ENCODE results near the gene LYSMD1.
A peak's percentile ranks its signal among the peaks of the same experiment; 100 is the strongest.
"Not testable (repeated sequence)": the region's sequence is repeated elsewhere in the genome, so short reads cannot be mapped to it uniquely, and the experiment has no call there.

LYSMD1 gene, protein sequence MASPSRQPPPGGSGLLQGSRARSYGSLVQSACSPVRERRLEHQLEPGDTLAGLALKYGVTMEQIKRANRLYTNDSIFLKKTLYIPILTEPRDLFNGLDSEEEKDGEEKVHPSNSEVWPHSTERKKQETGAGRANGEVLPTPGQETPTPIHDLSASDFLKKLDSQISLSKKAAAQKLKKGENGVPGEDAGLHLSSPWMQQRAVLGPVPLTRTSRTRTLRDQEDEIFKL

DNA sequence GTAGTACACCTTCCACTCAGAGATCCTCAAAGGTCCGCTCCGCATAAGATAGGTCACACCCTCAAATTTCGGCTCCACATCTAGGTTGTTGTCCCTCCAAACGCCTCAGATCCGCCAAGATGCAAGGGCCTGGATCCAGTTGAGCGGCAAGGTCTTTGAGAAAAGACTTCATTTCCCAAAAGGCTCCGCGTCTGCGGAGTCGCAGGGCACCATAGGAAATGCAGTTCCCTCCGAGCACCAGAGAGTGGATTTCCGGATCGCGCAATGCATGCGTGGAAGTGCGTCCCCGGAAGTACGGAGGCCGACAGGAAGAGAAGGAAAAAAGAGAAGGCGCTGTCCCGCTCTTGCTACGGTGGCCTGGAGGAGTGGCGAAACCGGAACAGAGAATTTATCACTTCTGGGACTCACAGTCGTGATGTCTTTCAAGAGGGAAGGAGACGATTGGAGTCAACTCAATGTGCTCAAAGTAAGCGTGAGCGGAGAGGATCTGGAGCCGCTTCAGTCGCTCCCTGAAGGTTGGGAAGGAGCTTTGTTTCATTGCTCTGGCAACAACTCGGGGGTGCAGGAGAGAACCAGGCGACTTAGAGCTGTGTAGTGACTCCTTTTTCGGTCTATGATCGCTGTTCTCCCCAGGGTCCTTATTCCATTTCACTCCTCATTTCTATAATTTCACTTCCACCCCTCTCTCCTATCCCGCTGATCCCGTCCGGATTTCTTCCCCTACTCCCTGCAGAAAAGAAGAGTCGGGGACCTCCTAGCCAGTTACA lies at the start of gene LYSMD1, which contains the start of gene SCNM1:
TSS of gene LYSMD1 (minus strand) at position 165 of the 767 bp plus-strand sequence. CDS start 644 bp downstream, outside the sequence.
TSS of gene SCNM1 (plus strand) at position 407 of the 767 bp plus-strand sequence. CDS start at position 416, 9 bp downstream.
- peak; percentile 90 for DNase-seq (ENCODE audit: low read depth)

- DNase-seq (ENCODE audit: low read depth), result no peak
Measured at GRCh38 chr1:151213560-151213959, 47.9 kb upstream of the LYSMD1 start.

GRCh38 chr1:151211972-151212705 lies 46.4 kb upstream of the LYSMD1 start:
- no peak for DNase-seq (ENCODE audit: low read depth)

DNA sequence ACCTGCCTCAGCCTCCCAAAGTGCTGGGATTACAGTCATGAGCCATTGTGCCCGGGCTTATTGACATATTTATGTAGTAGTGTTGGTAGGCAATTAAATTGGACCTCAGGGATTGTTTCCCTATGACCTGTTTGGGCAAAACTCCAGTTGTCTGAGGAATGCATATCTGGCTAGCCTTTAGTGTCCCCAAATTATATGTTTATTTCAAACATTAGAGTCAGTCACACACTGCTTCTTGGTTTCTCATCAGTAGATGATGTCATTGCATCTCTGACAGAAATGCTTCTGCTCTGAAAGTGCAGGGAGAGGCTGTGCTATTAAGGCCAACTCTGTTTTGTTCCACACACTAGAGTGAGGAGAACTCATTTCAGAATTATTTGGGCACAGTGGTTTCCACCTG lies 45.1 kb upstream of the LYSMD1 start:
- DNase-seq (ENCODE audit: low read depth), result no peak

DNA sequence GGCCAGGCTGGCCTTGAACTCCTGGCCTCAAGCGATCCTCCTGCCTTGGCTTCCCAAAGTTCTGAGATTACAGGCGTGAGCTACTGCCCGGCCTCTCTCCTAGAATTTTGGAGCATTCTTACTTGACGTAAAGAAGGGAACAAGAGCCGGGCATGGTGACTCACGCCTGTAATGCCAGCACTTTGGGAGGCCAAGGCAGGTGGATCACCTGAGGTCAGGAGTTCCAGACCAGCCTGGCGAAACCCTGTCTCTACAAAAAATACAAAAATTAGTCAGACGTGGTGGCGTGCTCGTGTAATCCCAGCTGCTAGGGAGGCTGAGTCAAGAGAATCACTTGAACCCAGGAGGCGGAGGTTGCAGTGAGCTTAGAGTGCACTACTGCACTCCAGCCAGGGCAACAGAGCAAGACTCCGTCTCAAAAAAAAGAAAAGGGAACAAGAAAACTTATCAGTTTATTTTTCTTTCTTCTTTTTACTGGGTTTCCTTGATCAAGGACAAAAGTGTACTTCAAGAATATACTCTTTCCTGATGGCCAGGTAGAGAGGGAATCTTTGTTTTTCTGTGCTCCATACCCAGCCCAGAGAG lies 39.8 kb upstream of the LYSMD1 start:
- DNase-seq (ENCODE audit: low read depth), result not testable (repeated sequence)

DNA sequence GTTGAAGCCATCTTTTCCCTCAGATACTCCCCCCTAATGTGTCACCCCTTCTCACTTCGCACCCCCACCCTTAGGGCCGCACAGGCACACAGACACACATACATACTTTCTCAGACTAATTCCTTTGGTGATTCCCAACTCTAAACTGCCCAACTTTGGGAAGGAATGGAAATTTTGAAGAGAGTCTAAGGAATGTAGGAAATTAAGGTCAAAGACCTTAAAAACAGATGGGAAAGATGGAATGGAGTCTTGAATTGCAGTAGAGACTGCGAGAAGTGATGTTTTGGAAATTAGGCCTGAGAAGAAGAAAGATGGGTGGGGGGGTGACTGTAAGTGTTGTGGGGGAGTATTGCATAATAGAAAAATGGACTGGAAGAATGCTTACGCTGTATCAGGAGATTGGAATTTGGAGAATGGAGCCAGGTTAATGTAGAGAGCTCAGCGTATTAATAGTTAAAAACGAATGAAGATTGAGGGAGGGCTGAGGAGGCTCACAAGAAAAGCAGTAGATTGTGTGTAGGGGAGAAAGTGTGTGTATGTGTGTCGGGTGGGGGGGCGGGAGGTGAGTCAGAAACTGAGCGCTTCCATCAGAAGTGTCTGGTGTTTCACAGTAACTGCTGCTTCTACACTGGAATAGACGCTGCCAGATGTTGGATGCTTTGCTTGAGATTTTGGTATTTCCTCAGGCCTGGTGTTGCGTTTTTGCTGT lies 34.3 kb upstream of the LYSMD1 start:
- no peak for DNase-seq (ENCODE audit: low read depth)

DNA sequence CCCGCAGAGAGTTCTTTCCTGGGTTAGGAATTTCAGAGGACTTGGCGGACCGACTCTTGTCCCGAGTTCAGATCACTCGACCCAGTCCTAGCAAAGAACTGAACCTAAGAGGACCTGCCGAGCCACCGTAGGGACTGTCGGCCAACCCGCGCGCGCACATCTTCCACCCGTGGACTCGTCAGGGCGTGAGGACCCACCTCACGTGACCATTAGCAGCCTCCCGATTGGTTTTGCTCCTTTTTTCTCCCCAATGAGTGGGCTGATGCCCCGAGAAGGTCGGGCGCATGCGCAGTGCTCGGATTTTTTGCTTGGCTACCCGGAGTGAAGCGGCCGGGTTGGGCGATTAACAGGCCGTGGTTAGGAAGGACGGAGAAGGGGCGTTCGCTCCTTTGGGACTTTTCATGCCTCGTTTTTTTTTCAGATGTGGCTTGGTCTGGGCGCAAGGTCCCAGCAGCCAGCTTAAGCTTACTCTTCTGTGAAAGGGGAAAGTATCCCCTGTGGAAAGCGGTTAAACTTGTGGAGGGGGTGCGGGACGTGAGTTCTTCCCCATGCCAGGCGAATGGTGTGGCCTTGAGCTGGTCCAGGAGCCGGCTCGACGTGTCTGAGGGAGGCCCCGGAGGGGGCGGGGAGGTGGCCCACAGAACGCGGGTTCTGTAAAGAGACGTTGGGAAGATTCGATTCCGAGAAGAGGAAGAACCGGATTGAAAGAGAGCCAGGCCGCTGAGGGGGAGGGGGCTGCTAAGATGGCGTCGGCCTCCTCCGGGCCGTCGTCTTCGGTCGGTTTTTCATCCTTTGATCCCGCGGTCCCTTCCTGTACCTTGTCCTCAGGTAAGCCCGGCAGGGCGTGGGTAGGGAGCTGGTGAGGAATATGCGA lies 32.8 kb upstream of the LYSMD1 start, which contains the start of gene PIP5K1A:
TSS of gene PIP5K1A (plus strand) at position 299 of the 874 bp plus-strand sequence. CDS start at position 744, 445 bp downstream.
- peak; percentile 100 for DNase-seq (ENCODE audit: low read depth)

DNA sequence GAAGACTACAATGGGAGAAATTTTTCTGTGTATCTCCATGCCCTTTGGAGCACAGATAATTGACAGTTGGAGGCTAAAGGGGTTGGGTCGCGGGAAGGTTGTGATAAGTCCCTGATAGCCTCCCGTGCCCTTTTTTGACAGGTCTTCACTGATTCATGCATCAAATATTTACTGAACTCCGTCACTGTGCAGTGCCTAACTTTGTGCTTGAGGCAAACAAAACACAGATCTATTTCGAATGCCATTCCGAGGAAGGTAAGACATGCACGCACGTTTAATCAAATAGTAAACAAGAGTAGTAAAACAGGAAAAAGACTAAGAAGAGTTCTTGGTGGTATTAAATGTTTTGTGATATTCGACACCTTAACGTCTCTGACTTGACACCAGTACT lies 32.2 kb upstream of the LYSMD1 start:
- DNase-seq (ENCODE audit: low read depth), result no peak

DNA sequence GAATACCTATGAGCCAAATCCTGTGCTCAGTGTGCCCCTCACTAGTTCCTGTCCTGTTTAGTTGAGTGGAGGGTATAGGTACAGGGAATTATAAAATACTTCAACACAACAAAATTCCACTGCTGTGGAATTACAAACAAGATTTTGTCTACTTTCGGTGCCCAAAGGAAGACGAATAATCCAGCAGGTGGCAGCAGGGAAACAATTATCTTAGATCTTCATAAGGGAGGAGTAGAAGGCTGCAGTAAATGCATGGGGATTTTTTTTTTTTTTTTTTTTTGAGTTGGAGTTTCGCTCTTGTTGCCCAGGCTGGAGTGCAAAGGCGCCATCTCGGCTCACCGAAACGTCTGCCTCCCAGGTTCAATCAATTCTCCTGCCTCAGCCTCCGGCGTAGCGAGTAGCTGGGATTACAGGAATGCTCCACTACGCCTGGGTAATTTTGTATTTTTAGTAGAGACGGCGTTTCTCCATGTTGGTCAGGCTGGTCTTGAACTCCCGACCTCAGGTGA lies 30.6 kb upstream of the LYSMD1 start:
- peak; percentile 25 for DNase-seq (ENCODE audit: low read depth)

DNA sequence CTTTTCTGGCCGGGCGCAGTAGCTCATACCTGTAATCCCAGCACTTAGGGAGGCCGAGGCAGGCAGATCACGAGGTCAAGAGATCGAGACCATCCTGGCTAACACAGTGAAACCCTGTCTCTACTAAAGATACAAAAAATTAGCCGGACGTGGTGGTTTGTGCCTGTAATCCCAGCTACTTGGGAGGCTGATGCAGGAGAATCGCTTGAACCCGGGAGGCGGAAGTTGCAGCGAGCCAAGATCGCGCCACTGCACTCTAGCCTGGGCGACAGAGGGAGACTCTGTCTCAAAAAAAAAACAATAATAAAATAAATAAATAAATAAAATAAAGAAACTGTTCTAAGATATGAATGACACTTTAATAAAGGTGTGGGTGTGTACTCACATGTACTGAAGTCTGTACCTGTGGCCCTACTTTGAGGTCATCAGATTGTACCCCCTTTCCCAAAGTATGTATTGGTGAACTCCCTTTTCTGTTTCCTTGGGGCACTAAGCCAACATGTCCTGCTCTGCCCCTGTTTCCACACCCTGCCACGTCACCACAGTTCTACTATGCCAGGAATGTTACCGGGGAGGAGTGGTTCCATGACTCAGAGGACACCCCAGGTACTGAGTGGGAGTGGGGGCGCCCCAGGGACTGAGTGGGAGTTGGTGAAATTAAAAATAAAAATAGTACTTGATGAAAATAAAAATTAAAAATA lies 29.3 kb upstream of the LYSMD1 start:
- not testable (repeated sequence) for DNase-seq (ENCODE audit: low read depth)

- DNase-seq (ENCODE audit: low read depth), result no peak
Measured at GRCh38 chr1:151193856-151194255, 28.2 kb upstream of the LYSMD1 start.

GRCh38 chr1:151193304-151193703 lies 27.6 kb upstream of the LYSMD1 start:
- DNase-seq (ENCODE audit: low read depth), result no peak

GRCh38 chr1:151192047-151192446 lies 26.3 kb upstream of the LYSMD1 start:
- no peak for DNase-seq (ENCODE audit: low read depth)

DNA sequence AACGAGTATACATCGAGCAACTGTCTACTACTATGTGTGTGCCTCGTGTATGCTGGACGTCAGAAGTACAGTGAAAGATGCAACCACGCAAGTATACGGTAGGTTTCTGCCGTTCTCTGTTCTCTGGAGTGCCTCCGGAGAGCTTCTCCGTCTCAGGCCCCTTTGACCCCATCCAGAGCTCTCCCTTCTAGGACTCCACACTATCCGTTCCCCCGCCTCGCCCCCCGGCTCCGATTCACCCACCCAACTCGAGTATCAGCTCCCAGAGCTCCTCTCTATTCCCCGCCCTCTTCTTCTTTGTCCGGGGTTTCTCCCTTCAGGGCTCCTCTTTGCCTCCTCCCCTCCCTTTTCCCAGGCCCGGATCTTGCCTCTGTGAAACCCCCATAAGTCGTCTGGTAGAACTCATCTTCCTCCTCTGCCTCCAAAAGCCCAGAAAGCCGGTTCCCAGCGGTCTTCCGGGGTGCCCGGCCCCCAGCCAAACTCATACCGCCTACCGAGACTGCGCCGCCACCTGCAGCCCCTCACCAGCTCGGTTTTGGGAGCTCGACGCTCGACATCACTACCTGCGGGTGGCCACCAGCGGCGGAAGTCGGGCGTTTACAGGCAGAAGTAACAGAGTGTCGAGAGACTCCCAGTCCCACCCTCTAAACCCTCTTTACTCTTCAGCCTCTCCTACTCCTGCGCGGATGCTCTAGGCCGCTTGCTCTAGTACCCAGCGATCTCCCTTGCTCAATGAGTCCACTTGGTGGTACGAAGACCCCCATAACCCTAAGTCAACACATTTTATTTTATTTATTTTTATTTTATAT lies 24.1 kb upstream of the LYSMD1 start, which contains the start of gene VPS72:
TSS of gene VPS72 (minus strand) at position 561 of the 809 bp plus-strand sequence. CDS start at position 485, 76 bp downstream.
- peak; percentile 76 for DNase-seq (ENCODE audit: low read depth)

GRCh38 chr1:151188667-151189066 lies 23.0 kb upstream of the LYSMD1 start:
- DNase-seq (ENCODE audit: low read depth), result not testable (repeated sequence)

DNA sequence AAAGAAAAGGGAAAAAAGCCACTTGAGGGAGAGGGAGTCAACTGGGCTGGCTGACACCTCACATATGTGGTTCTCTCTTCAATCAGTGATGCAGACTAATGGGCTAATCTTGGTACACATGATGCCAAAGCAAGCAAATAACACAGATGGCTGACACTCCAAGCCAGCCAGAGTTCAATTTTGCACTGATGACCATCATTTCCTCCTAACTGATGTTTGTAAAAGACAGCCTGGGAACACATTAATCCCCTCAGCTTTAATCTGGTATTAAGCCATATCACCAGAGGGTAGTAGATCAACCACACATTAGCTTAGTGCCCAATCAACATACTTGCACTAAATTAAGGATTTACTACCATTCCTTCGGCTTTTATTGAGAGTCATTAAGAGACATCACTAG lies 21.5 kb upstream of the LYSMD1 start:
- no peak for DNase-seq (ENCODE audit: low read depth)

GRCh38 chr1:151184211-151184610 lies 18.5 kb upstream of the LYSMD1 start:
- DNase-seq (ENCODE audit: low read depth), result no peak

GRCh38 chr1:151176514-151177045 lies 10.9 kb upstream of the LYSMD1 start:
- DNase-seq (ENCODE audit: low read depth), result no peak
